HUES64 (cell line): ENCODE data around the gene ODC1.
"Not testable (repeated sequence)": the region's sequence is repeated elsewhere in the genome, so short reads cannot be mapped to it uniquely, and the experiment has no call there.

Experiments used
- H3K27ac ChIP-seq: 2 replicates; pipeline ENCODE4 v1.7.0; 2013; ENCODE audit warnings: low read depth, low read length, inconsistent platforms
- H3K27me3 ChIP-seq: 2 replicates; pipeline ENCODE4 v1.6.1; 2013; ENCODE audit warnings: mild to moderate bottlenecking, low read length; ENCODE audit not compliant: insufficient read depth
- H3K36me3 ChIP-seq: 2 replicates; pipeline ENCODE4 v1.6.1; 2013; ENCODE audit warnings: mild to moderate bottlenecking, low read length; ENCODE audit not compliant: insufficient read depth
- H3K4me1 ChIP-seq: 2 replicates; pipeline ENCODE4 v1.6.1; 2013; ENCODE audit warnings: mild to moderate bottlenecking, low read length, moderate library complexity; ENCODE audit not compliant: insufficient read depth
- H3K4me3 ChIP-seq: 2 replicates; pipeline ENCODE4 v1.5.1; 2013; ENCODE audit warnings: mild to moderate bottlenecking, low read length, moderate library complexity
- H3K9ac ChIP-seq: 2 replicates; pipeline ENCODE4 v1.6.1; 2013; ENCODE audit warnings: mild to moderate bottlenecking, low read depth, low read length
- H3K9me3 ChIP-seq: 2 replicates; pipeline ENCODE4 v1.6.1; 2013; ENCODE audit warnings: low read depth, low read length; ENCODE audit not compliant: insufficient read depth
- WGBS: fragments of 150-250, 120-280 bp; methylation state at CpG from one replicate; pipeline ENCODE4 v1.1.7; 2013; ENCODE audit warnings: missing lambda C conversion rate; 5-methylcytosine and 5-hydroxymethylcytosine counted together

ODC1 gene

GRCh38 chr2:10487741-10488104 lies 39.6 kb upstream of the ODC1 start:
- H3K4me3 ChIP-seq, H3K9me3 ChIP-seq, H3K9ac ChIP-seq, H3K36me3 ChIP-seq, H3K27ac ChIP-seq, H3K27me3 ChIP-seq, H3K4me1 ChIP-seq: not testable (repeated sequence)
- 94% methylated on average over 5 of the region's 5 CpGs for WGBS

GRCh38 chr2:10487081-10487740 lies 39.1 kb upstream of the ODC1 start:
- Histone ChIP-seq H3K36me3 (no peaks in the 10 kb centered on the region), H3K4me3 (no peak overlapping the region), H3K27me3 (no peaks in the 10 kb centered on the region), H3K9ac (no peak overlapping the region), H3K4me1 (no peaks in the 10 kb centered on the region), H3K27ac (no peak overlapping the region), H3K9me3 (peaks cover 3% of the 10 kb centered on the region; the same call in 1 of the 2 replicates)
- WGBS: 82% methylated on average over 13 of the region's 14 CpGs

DNA sequence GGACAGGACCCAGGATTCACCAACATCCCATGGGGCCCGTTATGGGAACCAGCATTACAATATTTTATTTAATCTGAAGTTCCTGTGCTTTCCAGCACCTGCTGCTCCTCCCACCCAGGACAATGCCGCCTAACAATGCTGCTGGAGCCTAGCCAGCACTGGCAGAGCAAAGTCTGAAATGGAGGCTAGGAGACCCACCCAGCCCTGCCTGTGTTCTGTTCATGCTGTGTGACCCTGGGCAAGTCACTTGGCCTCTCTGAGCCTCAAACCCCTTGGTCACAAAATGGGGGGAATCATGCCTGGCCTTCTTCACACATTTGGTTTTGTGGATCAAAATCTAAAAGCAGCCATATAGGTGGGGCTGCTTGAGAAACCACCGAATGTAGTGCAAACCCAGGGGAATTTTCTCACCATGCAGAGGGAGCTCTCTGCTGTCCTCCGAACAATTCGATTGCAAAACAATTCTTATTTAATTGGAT lies 38.5 kb upstream of the ODC1 start:
- no peaks in the 10 kb centered on the region for H3K36me3 ChIP-seq
- no peaks in the 10 kb centered on the region for H3K9me3 ChIP-seq
- no peaks in the 10 kb centered on the region for H3K27me3 ChIP-seq
- no peak overlapping the region for H3K9ac ChIP-seq
- H3K4me1 ChIP-seq: no peaks in the 10 kb centered on the region
- no peak overlapping the region for H3K27ac ChIP-seq
- H3K4me3 ChIP-seq: no peak overlapping the region
- 73% methylated on average over 5 of the region's 5 CpGs for WGBS

- no peaks in the 10 kb centered on the region for H3K36me3 ChIP-seq
- H3K27ac ChIP-seq: no peak overlapping the region
- H3K9ac ChIP-seq: no peak overlapping the region
- H3K27me3 ChIP-seq: no peaks in the 10 kb centered on the region
- no peak overlapping the region for H3K4me3 ChIP-seq
- no peaks in the 10 kb centered on the region for H3K4me1 ChIP-seq
- no peaks in the 10 kb centered on the region for H3K9me3 ChIP-seq
- 90% methylated on average over 1 of the region's 1 CpG for WGBS
These were observed 38.0 kb upstream of the ODC1 start for GRCh38 chr2:10486091-10486490.

GRCh38 chr2:10482913-10483312 lies 34.8 kb upstream of the ODC1 start:
- no peak overlapping the region for H3K27ac ChIP-seq
- no peaks in the 10 kb centered on the region for H3K27me3 ChIP-seq
- 87% methylated on average over 7 of the region's 7 CpGs for WGBS
- H3K4me3 ChIP-seq: no peak overlapping the region
- no peaks in the 10 kb centered on the region for H3K36me3 ChIP-seq
- no peak overlapping the region for H3K9ac ChIP-seq
- peaks cover 2% of the 10 kb centered on the region; the same call in 1 of the 2 replicates for H3K4me1 ChIP-seq
- H3K9me3 ChIP-seq: no peaks in the 10 kb centered on the region

- H3K9me3 ChIP-seq: no peaks in the 10 kb centered on the region
- H3K36me3 ChIP-seq: no peaks in the 10 kb centered on the region
- peaks cover 4% of the 10 kb centered on the region; the same call in 1 of the 2 replicates for H3K4me1 ChIP-seq
- H3K4me3 ChIP-seq: no peak overlapping the region
- no peak overlapping the region for H3K27ac ChIP-seq
- no peak overlapping the region for H3K9ac ChIP-seq
- no peaks in the 10 kb centered on the region for H3K27me3 ChIP-seq
- 90% methylated on average over 8 of the region's 8 CpGs for WGBS
These were observed 34.3 kb upstream of the ODC1 start for GRCh38 chr2:10482460-10482859.

DNA sequence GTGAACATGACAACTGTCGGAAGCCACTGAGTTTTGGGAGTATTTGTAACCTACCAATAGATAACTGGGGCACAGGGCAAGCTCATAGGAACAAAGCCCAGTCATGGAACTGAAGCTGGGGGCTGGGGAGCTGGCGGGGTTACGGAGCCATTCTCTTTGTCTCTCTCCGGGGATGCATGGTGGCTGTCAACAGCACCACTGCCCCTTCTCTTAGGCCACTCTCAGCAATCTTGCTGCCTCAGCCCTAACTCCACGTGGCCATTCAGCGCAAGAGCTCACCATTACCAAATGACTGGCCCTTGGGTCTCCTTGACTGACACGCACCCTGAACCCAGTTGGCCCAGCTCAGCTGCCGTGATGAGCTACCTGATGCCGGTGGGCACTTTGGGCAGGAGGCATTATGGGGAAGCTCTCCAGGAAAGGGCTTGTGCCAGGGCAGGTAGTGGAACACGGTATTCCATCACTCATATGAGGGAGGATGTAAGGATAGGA lies 33.6 kb upstream of the ODC1 start:
- H3K9me3 ChIP-seq: no peaks in the 10 kb centered on the region
- H3K9ac ChIP-seq: no peak overlapping the region
- H3K4me3 ChIP-seq: no peak overlapping the region
- no peaks in the 10 kb centered on the region for H3K36me3 ChIP-seq
- H3K27ac ChIP-seq: no peak overlapping the region
- no peaks in the 10 kb centered on the region for H3K27me3 ChIP-seq
- peaks cover 4% of the 10 kb centered on the region; the same call in 1 of the 2 replicates for H3K4me1 ChIP-seq
- 85% methylated on average over 9 of the region's 10 CpGs for WGBS

GRCh38 chr2:10481055-10481665 lies 33.0 kb upstream of the ODC1 start:
- no peaks in the 10 kb centered on the region for H3K27me3 ChIP-seq
- H3K9me3 ChIP-seq: no peaks in the 10 kb centered on the region
- H3K4me1 ChIP-seq: peaks cover 4% of the 10 kb centered on the region; the same call in 1 of the 2 replicates
- no peak overlapping the region for H3K4me3 ChIP-seq
- no peak overlapping the region for H3K9ac ChIP-seq
- H3K27ac ChIP-seq: no peak overlapping the region
- WGBS: 95% methylated on average over 3 of the region's 3 CpGs
- no peaks in the 10 kb centered on the region for H3K36me3 ChIP-seq

- H3K27me3 ChIP-seq: no peaks in the 10 kb centered on the region
- no peak overlapping the region for H3K27ac ChIP-seq
- H3K36me3 ChIP-seq: no peaks in the 10 kb centered on the region
- H3K9ac ChIP-seq: no peak overlapping the region
- no peaks in the 10 kb centered on the region for H3K9me3 ChIP-seq
- H3K4me1 ChIP-seq: peaks cover 4% of the 10 kb centered on the region; the same call in 1 of the 2 replicates
- no peak overlapping the region for H3K4me3 ChIP-seq
- WGBS: 92% methylated on average over 2 of the region's 2 CpGs
These were observed 32.3 kb upstream of the ODC1 start for GRCh38 chr2:10480359-10480949.

GRCh38 chr2:10478916-10479315 lies 30.8 kb upstream of the ODC1 start:
- Histone ChIP-seq H3K27ac (no peak overlapping the region), H3K9ac (no peak overlapping the region), H3K9me3 (no peaks in the 10 kb centered on the region), H3K4me3 (no peak overlapping the region), H3K36me3 (no peaks in the 10 kb centered on the region), H3K4me1 (peaks cover 4% of the 10 kb centered on the region; the same call in 1 of the 2 replicates), H3K27me3 (no peaks in the 10 kb centered on the region)
- 93% methylated on average over 12 of the region's 12 CpGs for WGBS

GRCh38 chr2:10478298-10478625 lies 30.1 kb upstream of the ODC1 start:
- Histone ChIP-seq H3K27ac (no peak overlapping the region), H3K4me1 (peaks cover 4% of the 10 kb centered on the region; the same call in 1 of the 2 replicates), H3K4me3 (no peak overlapping the region), H3K9ac (no peak overlapping the region), H3K9me3 (no peaks in the 10 kb centered on the region), H3K36me3 (no peaks in the 10 kb centered on the region), H3K27me3 (no peaks in the 10 kb centered on the region)
- WGBS: 71% methylated on average over 12 of the region's 12 CpGs
